Measurements from ENCODE around the gene GGA1. TPM values are rescaled to one million over a fixed set of nuclear protein-coding genes. Genes with fewer than 3 reads are reported as not detected.
"Not testable (repeated sequence)": the region's sequence is repeated elsewhere in the genome, so short reads cannot be mapped to it uniquely, and the experiment has no call there.

Gene GGA1
- total RNA-seq, 2 donors from 2014 or later, result 70.5 to 86.8 TPM

DNA sequence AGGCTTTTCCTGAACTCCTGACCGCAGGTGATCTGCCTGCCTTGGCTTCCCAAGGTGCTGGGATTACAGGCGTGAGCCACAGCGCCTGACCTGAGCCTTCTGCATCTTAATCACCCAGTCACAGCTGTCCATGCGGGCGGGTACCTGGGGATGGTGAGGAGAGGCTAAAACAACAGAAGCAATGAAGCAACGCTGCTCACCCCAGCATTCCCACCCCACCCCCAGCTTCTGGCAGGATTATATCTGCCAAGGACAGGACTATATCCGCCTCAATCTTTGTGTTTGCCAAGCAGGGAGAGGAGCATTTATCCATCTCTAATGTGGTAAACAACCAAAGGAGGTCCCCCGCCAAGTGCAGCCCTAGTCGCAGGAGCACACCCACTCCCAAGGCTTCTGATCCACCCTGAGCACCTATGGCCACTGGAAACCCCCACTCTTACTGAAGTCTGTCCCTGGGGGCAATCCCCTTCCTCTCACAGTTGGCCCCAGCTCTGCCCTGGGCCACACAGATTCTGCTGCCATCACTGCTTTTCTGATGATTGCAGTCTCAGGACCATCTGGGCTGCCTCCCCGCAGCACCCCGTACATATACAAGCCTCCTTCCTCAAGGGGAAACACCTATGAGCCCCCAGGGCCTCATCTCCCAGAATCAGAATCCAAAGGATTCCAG, 20.0 kb upstream of the GGA1 start:
- no peak for ATAC-seq
- no peak overlapping the region for H3K27ac Mint-ChIP-seq
- no peak overlapping the region for H3K4me3 Mint-ChIP-seq
- DNase-seq, result no peak
- H3K36me3 Mint-ChIP-seq (ENCODE audit: low read depth), result peaks cover 2% of the 10 kb centered on the region
- no peaks in the 10 kb centered on the region for H3K9me3 ChIP-seq (ENCODE audit: control insufficient read depth, low read length, poor library complexity, severe bottlenecking)
- H3K4me1 Mint-ChIP-seq, result peaks cover 11% of the 10 kb centered on the region
- H3K27me3 Mint-ChIP-seq, result peaks cover 16% of the 10 kb centered on the region

DNA sequence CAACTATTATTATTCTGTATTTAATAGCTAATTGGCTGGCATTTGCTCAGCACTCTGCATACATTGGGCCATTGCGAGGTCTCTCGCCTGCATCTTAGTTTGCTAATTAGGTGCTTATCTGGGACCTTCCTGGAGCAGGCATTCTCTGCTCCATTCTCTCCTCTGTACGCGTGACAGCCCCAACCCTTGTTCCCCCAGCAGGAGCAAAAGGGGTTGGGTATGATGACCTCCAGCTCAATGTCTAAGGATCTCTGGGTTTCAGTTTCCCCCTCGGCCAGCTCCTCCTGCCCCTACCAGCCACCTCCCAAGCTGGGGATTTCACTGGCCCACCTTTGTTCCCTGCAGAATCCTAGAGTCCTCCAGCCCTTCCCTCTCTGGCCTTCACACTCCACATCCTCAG, 19.0 kb upstream of the GGA1 start:
- no peak overlapping the region for H3K4me3 Mint-ChIP-seq
- ATAC-seq, result no peak
- H3K9me3 ChIP-seq (ENCODE audit: control insufficient read depth, low read length, poor library complexity, severe bottlenecking), result no peaks in the 10 kb centered on the region
- H3K36me3 Mint-ChIP-seq (ENCODE audit: low read depth), result peaks cover 2% of the 10 kb centered on the region
- peaks cover 11% of the 10 kb centered on the region for H3K4me1 Mint-ChIP-seq
- peaks cover 16% of the 10 kb centered on the region for H3K27me3 Mint-ChIP-seq
- peak overlapping the region; percentile 47 for H3K27ac Mint-ChIP-seq
- DNase-seq, result no peak

DNA sequence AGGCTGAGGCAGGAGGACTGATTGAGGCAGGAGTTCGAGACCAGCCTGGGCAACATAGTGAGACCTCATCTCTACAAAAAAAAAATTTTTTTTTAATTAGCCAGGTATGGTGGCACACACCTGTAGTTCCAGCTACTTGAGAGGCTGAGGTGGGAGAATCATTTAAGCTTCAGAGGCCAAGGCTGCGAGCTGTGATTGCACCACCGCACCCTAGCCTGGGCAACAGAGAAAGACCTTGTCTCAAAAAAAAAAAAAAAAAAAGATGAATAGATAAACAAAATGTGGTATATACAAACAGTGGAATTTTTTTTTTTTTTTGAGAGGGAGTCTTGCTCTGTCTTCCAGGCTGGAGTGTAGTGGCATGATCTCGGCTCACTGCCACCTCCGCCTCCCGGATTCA, 17.6 kb upstream of the GGA1 start:
- ATAC-seq; H3K36me3 Mint-ChIP-seq (ENCODE audit: low read depth); H3K9me3 ChIP-seq (ENCODE audit: control insufficient read depth, low read length, poor library complexity, severe bottlenecking); H3K27me3 Mint-ChIP-seq; H3K4me3 Mint-ChIP-seq; DNase-seq; H3K27ac Mint-ChIP-seq: not testable (repeated sequence)
- peaks cover 11% of the 10 kb centered on the region for H3K4me1 Mint-ChIP-seq

DNA sequence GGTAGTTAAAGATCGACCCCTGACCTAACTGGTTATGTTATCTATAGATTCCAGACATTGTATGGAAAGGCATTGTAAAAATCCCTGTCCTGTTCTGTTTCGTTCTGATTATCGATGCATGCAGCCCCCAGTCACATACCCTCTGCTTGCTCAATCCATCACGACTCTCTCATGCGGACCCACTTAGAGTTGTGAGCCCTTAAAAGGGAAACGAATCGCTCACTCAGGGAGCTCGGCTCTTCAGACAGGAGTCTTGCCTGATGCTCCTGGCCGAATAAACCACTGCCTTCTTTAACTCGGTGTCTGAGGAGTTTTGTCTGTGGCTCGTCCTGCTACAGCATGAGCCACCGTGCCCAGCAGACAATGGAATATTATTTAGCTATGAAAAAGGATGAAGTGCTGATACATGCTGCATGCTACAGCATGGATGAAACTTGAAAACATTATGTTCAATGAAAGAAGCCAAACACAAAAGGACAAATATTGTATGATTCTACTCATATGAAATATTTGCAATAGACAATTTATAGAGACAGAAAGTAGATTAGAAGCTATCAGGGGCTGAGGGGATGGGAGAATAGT, 16.7 kb upstream of the GGA1 start:
- Mint-ChIP-seq H3K27ac (peak overlapping the region; percentile 39), H3K27me3 (peaks cover 5% of the 10 kb centered on the region), H3K4me1 (peaks cover 11% of the 10 kb centered on the region), H3K4me3 (peak overlapping the region; percentile 82), H3K36me3 (ENCODE audit: low read depth) (peaks cover 2% of the 10 kb centered on the region)
- DNase-seq (no peak), ATAC-seq (no peak)
- no peaks in the 10 kb centered on the region for H3K9me3 ChIP-seq (ENCODE audit: control insufficient read depth, low read length, poor library complexity, severe bottlenecking)

DNA sequence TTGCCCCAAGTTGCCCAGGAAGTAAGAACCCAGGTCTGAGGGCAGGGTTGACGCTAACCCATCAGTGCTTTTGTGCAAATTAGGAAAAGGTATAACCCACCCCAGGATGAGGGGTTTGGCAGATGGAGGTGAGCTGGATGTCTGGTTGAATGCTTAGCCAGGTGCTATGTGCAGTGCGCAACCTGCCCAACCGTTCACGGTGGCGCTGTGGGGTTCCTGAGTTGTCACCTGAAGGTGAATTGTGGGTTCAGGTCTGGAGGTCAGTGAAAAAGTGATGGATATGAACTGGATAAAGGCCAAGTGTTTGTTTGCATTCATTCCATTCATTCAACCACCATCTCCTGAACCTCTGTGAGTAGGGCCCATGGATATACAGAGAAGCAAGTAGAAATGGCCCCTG, 14.4 kb upstream of the GGA1 start:
- Mint-ChIP-seq H3K4me1 (peaks cover 11% of the 10 kb centered on the region), H3K27ac (no peak overlapping the region), H3K27me3 (no peaks in the 10 kb centered on the region), H3K36me3 (ENCODE audit: low read depth) (no peaks in the 10 kb centered on the region), H3K4me3 (no peak overlapping the region)
- ATAC-seq (no peak), DNase-seq (no peak)
- no peaks in the 10 kb centered on the region for H3K9me3 ChIP-seq (ENCODE audit: control insufficient read depth, low read length, poor library complexity, severe bottlenecking)

DNA sequence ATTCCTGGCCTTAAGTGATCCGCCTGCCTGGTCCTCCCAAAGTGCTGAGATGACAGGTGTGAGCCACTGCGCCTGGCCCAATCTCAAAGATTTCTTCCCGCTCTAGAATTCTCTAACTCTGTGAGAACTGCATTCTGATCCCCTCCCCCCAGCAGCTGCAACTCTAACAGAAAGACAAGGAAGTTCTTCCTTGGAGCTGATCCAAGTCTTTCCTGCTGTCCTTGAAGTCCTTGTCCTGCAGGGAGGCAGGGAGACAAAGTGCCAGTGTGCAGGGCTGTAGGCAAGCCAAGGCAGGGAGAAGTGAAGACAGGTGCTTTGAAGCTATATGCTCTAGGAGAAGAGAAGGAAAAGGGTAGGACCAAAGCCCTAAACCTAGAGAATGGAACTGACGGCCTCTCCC, 9.5 kb upstream of the GGA1 start:
- H3K9me3 ChIP-seq (ENCODE audit: control insufficient read depth, low read length, poor library complexity, severe bottlenecking), result no peaks in the 10 kb centered on the region
- H3K36me3 Mint-ChIP-seq (ENCODE audit: low read depth), result no peaks in the 10 kb centered on the region
- no peak for ATAC-seq

DNA sequence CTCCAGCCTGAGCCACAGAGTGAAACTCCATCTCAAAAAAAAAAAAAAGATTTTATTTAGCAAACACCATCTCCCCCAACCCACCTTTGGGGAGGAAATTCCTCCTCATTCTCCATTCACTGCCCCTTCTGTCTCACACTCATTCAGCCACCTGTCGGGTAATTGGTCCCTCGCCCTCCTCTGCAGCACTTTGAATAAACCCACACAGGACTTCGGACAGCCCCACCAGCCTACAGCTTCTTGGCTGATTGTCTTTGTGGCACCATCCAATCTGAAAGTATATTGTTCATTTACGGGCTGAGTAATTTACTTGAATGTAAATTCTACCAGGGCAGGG, 7.5 kb upstream of the GGA1 start:
- H3K27ac Mint-ChIP-seq, result no peak overlapping the region
- no peak overlapping the region for H3K4me3 Mint-ChIP-seq
- no peaks in the 10 kb centered on the region for H3K27me3 Mint-ChIP-seq
- no peaks in the 10 kb centered on the region for H3K36me3 Mint-ChIP-seq (ENCODE audit: low read depth)
- DNase-seq, result no peak
- peaks cover 24% of the 10 kb centered on the region for H3K4me1 Mint-ChIP-seq
- H3K9me3 ChIP-seq (ENCODE audit: control insufficient read depth, low read length, poor library complexity, severe bottlenecking), result no peaks in the 10 kb centered on the region
- ATAC-seq, result no peak

More for the DNA sequence above, 9.5 kb upstream of the GGA1 start:
- Mint-ChIP-seq H3K27ac (no peak overlapping the region), H3K4me1 (peaks cover 10% of the 10 kb centered on the region), H3K27me3 (no peaks in the 10 kb centered on the region), H3K4me3 (no peak overlapping the region)
- no peak for DNase-seq

DNA sequence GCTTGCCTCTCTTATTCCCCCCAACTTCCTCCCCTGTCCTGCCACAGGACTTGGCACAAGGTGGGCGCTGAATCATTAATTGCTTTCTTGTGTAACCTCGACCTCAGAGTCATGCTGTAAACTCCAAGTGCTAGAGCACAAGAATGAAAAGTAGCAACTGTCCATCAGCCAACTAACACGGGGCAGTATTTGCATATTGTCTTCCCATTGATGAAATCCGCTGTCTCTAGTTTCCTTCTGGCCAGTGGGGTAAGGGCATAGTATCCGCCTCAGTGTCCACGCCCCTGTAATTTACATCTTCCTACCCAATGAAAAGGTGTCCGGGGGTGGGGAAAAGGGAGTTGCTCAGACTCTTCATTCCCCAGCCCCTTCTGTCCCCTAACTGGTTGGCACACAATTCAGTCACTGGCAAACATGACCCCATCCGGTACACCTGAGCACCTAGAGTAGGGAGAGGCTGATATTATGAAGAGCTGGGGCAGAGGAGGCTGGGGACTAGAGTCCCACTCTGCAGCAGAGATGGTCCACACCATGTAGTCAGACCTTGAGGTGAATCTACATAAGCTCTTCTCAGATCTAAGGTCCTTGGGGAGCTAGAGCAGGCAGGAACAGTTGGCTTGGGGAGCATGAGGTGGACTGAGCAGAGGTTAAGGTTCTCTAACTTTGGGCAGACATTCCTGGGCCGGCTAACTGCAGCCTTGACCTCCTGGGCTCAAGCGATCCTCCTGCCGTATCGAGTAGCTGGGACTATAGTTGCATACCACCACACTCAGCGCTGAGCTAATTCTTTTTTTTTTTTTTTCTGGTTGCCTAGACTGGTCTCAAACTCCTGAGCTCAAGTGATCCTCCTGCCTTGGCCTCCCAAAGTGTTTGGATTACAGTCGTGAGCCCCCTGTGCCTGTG, 6.8 kb upstream of the GGA1 start:
- Mint-ChIP-seq H3K27me3 (no peaks in the 10 kb centered on the region), H3K4me3 (no peak overlapping the region), H3K4me1 (peaks cover 24% of the 10 kb centered on the region), H3K36me3 (ENCODE audit: low read depth) (no peaks in the 10 kb centered on the region), H3K27ac (no peak overlapping the region)
- no peaks in the 10 kb centered on the region for H3K9me3 ChIP-seq (ENCODE audit: control insufficient read depth, low read length, poor library complexity, severe bottlenecking)
- ATAC-seq (no peak), DNase-seq (no peak)

DNA sequence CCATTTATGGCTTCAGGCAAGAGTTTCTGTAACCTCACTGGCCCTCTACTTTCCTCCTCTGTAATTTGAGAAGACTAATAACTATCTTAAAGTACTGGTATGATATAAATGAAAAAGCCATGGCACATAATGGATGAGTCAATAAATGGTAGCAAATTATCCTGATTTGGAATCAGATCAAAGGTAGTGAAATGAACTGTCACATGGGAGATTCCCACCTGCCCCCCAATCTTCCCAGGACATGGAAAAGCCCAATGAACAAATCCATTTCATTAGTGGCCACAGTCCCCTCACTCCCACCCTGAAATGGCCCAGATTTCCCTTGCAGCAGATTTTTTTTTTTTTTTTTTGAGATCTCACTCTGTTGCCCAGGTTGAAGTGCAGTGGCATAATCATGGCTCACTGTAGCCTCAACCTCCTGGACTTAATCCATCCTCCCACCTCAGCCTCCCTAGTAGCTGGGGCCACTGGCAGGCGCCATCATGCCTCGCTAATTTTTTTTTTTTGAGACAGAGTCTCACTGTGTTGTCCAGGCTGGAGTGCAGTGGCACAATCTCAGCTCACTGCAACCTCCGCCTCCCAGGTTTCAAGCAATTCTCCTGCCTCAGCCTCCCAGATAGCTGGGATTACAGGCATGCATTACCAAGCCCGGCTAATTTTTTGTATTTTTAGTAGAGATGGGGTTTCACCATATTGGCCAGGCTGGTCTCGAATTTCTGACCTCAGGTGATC, 5.9 kb upstream of the GGA1 start:
- DNase-seq; H3K36me3 Mint-ChIP-seq (ENCODE audit: low read depth); H3K27me3 Mint-ChIP-seq; ATAC-seq; H3K4me3 Mint-ChIP-seq; H3K27ac Mint-ChIP-seq; H3K9me3 ChIP-seq (ENCODE audit: control insufficient read depth, low read length, poor library complexity, severe bottlenecking): not testable (repeated sequence)
- peaks cover 31% of the 10 kb centered on the region for H3K4me1 Mint-ChIP-seq

DNA sequence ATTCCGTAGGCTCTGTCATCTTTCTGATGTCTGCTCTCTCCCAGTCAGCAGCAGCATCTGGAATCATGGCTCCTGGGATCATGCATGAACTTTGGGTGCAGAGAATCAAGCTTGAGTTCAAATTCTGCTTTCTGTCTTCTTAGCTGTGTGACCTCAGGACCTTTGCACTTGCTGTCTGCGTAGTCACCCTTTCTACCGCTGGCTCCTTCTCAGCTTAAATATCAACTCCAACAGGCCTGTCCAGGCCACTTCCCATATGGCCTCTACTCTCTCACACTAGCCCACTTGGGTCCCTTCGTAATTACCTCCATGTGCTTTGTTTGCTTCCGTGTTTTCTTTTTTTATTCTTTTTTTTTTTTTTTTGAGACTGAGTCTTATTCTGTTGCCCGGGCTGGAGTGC, 4.6 kb upstream of the GGA1 start:
- Mint-ChIP-seq H3K36me3 (ENCODE audit: low read depth) (no peaks in the 10 kb centered on the region), H3K4me3 (no peak overlapping the region), H3K27ac (peak overlapping the region; percentile 91), H3K4me1 (peaks cover 37% of the 10 kb centered on the region), H3K27me3 (no peaks in the 10 kb centered on the region)
- ATAC-seq, result no peak
- H3K9me3 ChIP-seq (ENCODE audit: control insufficient read depth, low read length, poor library complexity, severe bottlenecking), result no peaks in the 10 kb centered on the region
- DNase-seq, result no peak

DNA sequence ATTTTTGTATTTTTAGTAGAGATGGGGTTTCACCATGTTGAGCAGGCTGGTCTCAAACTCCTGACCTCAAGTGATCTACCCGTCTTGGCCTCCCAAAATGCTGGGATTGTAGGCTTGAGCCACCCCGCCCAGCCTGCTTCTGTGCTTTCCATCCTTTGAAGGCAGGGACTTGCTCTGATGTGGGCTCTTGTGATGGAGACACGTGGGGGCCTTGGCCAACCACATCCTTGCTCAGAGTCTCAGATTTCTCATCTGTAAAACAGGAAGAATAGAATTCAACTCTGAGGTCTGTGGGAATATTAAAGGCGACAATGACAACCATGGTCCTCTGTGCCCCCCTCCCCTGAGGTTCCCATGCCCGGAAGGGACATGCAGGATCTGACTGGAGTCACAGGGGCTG, 3.8 kb upstream of the GGA1 start:
- H3K9me3 ChIP-seq (ENCODE audit: control insufficient read depth, low read length, poor library complexity, severe bottlenecking), result no peaks in the 10 kb centered on the region
- H3K36me3 Mint-ChIP-seq (ENCODE audit: low read depth), result no peaks in the 10 kb centered on the region
- no peaks in the 10 kb centered on the region for H3K27me3 Mint-ChIP-seq
- peak; percentile 27 for ATAC-seq
- peaks cover 44% of the 10 kb centered on the region for H3K4me1 Mint-ChIP-seq
- DNase-seq, result peak; percentile 24 to 57 (median 36)
- H3K4me3 Mint-ChIP-seq, result peak overlapping the region; percentile 80
- peak overlapping the region; percentile 91 for H3K27ac Mint-ChIP-seq

DNA sequence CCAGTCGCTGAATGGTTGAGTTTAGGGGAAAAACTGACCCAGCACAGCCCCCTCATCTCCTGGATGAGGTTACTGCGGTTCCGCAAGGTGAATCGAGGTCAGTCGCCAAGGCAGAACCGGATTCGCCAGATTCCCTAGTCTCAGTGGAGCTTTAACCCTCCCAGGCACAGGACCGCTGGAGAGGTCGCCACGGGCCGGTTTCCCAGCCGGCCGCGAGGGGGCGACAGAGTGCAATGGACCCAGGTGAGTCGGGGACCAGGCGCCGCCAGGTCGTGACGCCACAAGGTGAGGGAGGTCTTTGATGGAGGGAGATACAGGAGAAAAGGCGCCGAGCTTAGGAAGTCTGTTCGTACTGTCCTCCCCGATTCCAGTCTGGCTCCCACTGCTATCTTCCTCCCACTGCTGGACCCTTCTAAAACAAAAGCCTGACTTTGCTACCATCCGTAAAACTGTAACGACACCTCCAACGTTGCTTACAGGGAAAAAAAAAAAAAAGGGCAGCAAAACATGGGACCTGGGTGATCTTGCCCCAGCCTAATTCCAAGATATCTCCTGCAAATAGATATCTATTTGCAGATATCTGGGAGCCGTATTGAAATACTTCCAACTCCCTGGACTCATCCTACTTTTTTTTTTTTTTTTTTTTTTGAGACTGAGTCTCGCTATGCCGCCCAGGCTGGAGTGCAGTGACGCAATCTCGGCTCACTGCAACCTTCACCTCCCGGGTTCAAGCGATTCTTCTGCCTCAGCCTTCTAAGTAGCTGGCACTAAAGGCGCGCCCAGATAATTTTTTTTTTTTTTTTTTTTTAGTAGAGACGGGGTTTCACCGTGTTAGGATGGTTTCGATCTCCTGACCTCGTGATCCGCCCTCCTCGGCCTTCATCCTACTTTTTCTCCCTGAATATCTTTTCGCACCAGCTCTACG, 1.4 kb upstream of the GGA1 start:
- H3K27ac Mint-ChIP-seq, result peak overlapping the region; percentile 98
- peak overlapping the region; percentile 90 for H3K4me3 Mint-ChIP-seq
- H3K4me1 Mint-ChIP-seq, result peaks cover 40% of the 10 kb centered on the region
- no peaks in the 10 kb centered on the region for H3K27me3 Mint-ChIP-seq
- DNase-seq (peak; percentile 87 to 95 (median 93)), ATAC-seq (peak; percentile 29)
- no peaks in the 10 kb centered on the region for H3K36me3 Mint-ChIP-seq (ENCODE audit: low read depth)
- H3K9me3 ChIP-seq (ENCODE audit: control insufficient read depth, low read length, poor library complexity, severe bottlenecking), result no peaks in the 10 kb centered on the region

Measured in T-helper 17 cell (primary cell).